Effector CD4-positive, alpha-beta T cell (primary cell): ENCODE measurements around the gene THRB.
"Not testable (repeated sequence)": the region's sequence is repeated elsewhere in the genome, so short reads cannot be mapped to it uniquely, and the experiment has no call there.

Experiments used
- DNase-seq: peaks from one replicate; pipeline ENCODE4 v3.0.0-alpha.2; 2020

The THRB gene

DNA sequence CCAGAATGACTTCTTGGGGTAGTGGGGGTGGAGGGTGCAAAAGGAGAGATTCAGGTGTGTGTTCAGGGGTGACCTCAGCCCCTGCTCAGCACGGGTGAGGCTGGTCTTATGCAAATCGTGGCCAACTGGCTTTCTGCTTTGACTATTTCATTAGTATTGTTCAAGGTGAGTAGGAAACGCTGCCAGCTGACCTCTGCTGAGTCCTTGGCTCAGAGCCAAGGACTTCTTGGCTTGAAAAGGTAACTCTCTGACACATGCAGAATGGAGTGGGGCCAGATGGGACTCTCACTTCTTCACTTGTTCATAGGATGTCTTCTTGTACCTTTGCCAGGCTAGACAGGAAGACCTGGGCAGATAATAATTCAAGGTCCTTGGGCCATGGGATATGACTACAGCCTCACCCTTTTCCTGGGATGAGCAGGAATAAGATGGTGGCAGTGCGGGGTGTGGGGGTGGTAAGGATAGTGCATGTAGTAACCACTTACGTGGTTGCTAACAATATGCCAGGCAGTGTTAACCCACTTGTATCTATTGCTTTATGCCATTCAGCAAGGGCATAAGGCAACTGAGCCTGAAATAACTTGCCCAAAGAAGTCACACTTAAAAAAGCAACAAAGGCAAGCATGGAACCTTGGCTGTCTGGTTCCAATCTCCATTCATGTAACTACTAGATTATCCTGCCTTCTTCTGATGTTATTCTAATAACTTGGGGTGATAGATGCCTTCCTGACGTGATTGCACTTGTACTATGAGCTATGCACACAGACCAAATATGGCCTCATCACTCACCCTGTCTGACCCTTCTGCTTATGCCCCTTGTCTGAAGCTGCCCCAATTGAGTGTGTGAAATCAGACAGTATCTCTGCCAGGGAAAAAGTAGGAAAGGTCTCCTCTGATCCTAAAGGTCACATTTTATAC lies 356.4 kb downstream of the THRB start:
- DNase-seq = no peak

GRCh38 chr3:24137334-24137733 lies 357.3 kb downstream of the THRB start:
- DNase-seq = no peak

DNA sequence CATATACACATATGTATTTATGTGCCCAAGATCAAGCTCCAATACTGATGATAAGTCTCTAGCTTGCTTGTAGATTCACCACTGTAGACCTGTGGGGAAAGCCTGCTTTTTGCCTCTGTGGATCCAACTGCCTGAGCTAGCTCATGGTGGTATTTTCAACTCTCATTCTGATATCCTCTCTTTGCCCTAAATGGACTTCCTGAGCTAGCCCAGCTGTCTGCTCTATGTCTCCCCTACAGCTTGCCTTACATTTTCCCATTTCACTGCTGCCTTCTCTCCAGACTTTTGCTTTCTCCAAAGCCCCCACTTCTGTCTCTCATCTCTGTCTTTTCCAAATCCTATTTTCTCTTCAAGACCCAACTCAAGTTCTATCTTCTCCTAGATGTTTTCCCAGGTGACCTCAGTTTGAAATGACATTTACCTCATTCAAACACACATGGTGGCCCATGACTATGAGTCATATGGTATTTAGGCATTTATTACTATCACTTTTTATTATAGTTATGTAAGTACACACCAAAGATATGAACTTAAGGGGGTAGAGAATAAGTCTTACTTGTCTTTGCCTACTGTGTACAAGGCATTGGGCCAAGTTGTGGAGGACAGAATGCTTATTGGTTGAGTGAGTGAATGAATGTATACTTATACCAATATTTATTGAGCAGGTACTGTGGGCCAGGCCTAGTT lies 357.9 kb downstream of the THRB start:
- DNase-seq = no peak

GRCh38 chr3:24135280-24135679 lies 359.4 kb downstream of the THRB start:
- DNase-seq = no peak

DNA sequence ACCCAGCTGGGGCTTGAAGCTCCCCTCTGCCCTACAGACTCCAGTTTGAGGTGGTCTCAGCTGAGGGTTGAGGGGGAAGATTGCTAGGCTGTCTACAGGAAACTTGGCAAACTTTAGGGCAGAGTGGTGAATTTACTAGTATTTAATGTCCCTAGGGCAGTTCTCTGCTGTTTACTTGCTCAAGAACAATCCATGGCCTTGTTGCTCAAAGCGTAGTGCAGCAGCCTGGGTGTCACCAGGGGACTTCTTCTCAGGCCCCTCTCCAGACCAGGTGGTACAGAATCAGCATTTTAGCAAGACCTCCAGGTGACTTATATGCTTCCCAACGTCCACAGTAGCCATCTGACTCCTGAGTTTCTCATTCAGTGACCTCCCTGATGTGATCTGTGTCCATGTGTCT lies 360.7 kb downstream of the THRB start:
- DNase-seq = no peak

- DNase-seq = no peak
Observed at GRCh38 chr3:24133436-24133835, 361.2 kb downstream of the THRB start.

GRCh38 chr3:24129549-24129948 lies 365.1 kb downstream of the THRB start:
- DNase-seq = no peak

GRCh38 chr3:24128199-24129005 lies 366.2 kb downstream of the THRB start:
- DNase-seq = no peak

- no peak for DNase-seq
Observed at GRCh38 chr3:24123596-24123995, 371.1 kb downstream of the THRB start.

DNA sequence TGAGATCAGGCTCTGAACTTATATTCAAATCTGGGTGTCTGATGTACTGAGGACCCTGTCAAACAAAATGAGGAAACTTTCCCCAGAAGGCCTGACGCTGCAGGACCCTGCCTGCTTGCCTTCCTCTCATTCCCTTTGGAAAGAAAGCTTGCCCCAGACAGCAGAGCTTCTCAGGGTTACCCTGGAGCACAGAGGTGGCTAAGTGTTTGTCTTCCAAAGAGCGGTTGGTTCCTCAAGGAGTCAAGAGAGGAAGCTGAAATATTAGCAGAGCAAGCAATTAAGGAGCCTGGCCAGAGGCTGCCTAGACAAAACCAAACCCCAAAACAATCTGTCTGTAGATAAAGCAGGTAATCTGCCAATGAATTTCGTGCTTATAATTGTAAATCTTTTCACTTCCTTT lies 374.2 kb downstream of the THRB start:
- no peak for DNase-seq

- DNase-seq = no peak
Observed at GRCh38 chr3:24119321-24119751, 375.3 kb downstream of the THRB start.

- no peak for DNase-seq
Observed at GRCh38 chr3:24117508-24117907, 377.1 kb downstream of the THRB start.

- no peak for DNase-seq
Observed at GRCh38 chr3:24111711-24112110, 382.9 kb downstream of the THRB start.

DNA sequence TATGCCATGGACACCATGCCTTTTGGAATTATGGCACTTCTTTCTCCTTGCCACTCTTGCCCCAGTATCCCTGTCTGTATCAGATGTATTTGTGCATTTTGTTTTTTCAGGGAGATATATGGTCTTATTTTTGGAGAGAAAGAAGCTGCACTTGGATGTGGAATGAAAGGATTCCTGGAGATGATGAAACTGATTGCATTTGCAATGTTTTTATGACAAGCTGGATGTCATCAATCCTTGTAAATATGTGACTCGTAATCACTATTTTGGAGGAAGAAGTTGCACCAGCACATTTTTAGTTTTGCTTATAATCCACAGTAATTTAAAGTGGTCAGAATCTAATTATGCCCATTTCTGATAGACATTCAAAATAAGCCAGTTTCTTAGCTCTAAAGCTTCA lies 384.6 kb downstream of the THRB start:
- DNase-seq = no peak

- no peak for DNase-seq
Observed at GRCh38 chr3:24101676-24102168, 392.9 kb downstream of the THRB start.

DNA sequence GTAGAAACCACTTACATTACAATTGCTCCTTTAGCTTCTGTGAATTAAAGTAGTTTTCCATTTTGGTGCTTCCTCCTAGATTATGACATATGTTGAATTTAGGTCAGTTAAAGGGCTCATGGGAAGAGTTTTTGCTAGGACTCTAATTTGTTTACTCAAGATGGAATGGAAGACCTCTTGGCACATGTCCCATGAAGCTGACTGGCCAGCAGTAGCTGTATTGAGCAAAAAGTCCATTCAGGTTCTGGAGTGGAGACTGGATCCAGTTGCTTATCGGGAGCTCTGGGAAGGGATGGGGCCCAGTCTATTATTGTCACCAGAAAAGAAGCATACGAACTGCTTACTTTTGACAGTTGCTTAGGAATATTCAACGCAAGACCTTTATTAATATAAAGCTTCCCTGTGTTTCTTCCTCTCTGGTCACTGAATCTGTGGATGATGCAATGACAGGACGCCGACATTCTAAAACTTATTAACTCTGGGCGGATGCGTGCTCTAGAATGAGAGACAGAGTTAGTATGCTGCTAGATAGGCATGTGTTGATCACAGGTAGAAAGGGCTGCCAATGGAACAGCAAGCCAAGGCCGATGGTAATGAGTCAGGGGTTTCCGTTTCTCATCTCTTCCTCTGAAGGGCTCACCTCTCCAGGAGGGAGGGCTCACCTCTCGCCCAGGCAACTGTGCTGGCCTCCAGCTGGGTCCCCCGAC lies 393.8 kb downstream of the THRB start:
- DNase-seq = no peak

DNA sequence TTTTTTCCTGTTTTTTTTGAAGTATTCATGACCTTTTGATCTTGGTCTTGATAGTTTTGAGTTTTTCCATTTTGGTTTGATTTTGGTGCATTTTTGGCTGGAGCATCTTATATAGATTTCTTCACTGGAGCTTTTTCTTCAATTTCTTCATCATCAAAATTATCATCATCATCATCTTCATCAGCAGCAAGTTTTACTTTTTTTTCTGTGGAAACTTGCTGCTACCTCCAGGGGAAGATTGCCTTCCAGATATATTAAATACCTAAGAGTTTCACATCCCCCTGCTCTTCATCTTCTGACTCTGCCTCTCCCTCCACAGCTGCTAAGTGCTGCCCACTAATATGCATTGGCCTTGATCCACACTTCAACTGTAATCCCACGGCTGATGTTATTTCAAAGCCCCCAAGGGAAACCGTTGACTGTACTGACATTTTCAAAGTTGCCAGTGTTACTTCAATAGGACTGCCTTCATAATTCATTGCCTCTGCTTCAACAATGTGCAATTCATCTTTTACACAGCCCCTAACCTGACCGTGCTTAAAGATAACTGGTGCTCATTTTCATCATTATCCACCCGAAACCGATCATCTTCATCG lies 397.9 kb downstream of the THRB start:
- DNase-seq = no peak

DNA sequence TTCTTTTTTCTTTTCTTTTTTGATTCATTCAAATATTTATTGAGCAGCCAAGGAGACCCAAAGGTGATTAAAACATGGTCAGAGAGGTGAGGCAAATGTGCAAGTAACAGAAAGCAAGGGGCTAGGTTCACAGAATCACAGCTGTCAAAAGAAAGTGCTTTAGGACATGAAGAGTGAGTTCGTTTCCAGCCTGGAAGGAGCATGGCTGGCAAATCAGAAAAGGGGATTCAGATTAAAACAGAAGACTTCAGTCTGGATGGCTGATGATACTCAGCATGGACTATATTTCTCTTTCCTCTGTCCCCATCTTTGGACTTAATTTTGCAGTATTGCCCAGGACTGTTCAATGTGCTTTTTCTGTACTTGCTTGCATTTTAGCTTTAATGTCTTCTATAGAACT lies 398.4 kb downstream of the THRB start:
- DNase-seq = no peak

DNA sequence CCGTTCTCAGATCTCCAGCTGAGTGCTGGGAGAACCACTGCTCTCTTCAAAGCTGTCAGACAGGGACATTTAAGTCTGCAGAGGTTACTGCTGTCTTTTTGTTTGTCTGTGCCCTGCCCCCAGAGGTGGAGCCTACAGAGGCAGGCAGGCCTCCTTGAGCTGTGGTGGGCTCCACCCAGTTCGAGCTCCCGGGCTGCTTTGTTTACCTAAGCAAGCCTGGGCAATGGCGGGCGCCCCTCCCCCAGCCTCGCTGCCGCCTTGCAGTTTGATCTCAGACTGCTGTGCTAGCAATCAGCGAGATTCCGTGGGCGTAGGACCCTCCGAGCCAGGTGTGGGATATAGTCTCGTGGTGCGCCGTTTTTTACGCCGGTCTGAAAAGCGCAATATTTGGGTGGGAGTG lies 399.8 kb downstream of the THRB start:
- not testable (repeated sequence) for DNase-seq

DNA sequence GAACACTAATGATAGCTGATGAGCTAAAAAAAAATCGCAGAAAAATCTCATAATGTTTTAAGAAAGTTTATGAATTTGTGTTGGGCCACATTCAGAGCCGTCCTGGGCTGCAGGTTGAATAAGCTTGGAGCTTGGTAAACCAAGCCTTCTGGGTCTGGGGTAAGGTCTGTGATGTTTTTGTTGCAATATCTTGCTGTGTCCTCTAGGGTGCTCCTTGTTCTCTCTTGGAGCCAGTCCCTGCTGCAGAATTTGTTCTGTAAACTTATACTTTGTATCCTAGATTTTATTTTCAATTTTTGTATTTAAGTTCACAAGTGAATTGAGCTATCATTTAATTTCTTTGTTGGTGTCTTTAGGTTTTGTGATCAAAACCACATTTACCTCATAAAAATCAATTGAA lies 405.9 kb downstream of the THRB start:
- DNase-seq = no peak

- no peak for DNase-seq
Observed at GRCh38 chr3:24087469-24087868, 407.2 kb downstream of the THRB start.
